ENCODE measurements around the gene COQ2.
"Not testable (repeated sequence)": the region's sequence is repeated elsewhere in the genome, so short reads cannot be mapped to it uniquely, and the experiment has no call there.

COQ2 gene

GRCh38 chr4:83284193-83285054 is at the start of gene COQ2:
COQ2 (minus strand) TSS chr4:83284798; CDS start chr4:83284764, 34 bp downstream.
- DNase-seq: peak; percentile 93

- DNase-seq: no peak
Measured at GRCh38 chr4:83331956-83332355, 47.4 kb upstream of the COQ2 start.

- DNase-seq: no peak
Measured at GRCh38 chr4:83329521-83330110, 45.0 kb upstream of the COQ2 start.

GRCh38 chr4:83328521-83329187 is 44.1 kb upstream of the COQ2 start:
- DNase-seq: no peak

GRCh38 chr4:83326546-83326945 is 41.9 kb upstream of the COQ2 start:
- no peak for DNase-seq

GRCh38 chr4:83325306-83325705 is 40.7 kb upstream of the COQ2 start:
- not testable (repeated sequence) for DNase-seq

- no peak for DNase-seq
Measured at GRCh38 chr4:83323136-83323535, 38.5 kb upstream of the COQ2 start.

GRCh38 chr4:83320548-83320947 is 36.0 kb upstream of the COQ2 start:
- peak; percentile 77 for DNase-seq

- no peak for DNase-seq
Measured at GRCh38 chr4:83318666-83319065, 34.1 kb upstream of the COQ2 start.

- no peak for DNase-seq
Measured at GRCh38 chr4:83317671-83318070, 33.1 kb upstream of the COQ2 start.

- peak; percentile 58 for DNase-seq
Measured at GRCh38 chr4:83316459-83317165, 32.0 kb upstream of the COQ2 start.

- DNase-seq: no peak
Measured at GRCh38 chr4:83315341-83315870, 30.8 kb upstream of the COQ2 start.

GRCh38 chr4:83308672-83309071 is 24.1 kb upstream of the COQ2 start:
- DNase-seq: no peak

GRCh38 chr4:83307920-83308319 is 23.3 kb upstream of the COQ2 start:
- no peak for DNase-seq

- DNase-seq: no peak
Measured at GRCh38 chr4:83305187-83305586, 20.6 kb upstream of the COQ2 start.

- no peak for DNase-seq
Measured at GRCh38 chr4:83297548-83298260, 13.1 kb upstream of the COQ2 start.

GRCh38 chr4:83293305-83294046 is 8.9 kb upstream of the COQ2 start:
- no peak for DNase-seq

GRCh38 chr4:83290059-83290774 is 5.6 kb upstream of the COQ2 start:
- DNase-seq: not testable (repeated sequence)

GRCh38 chr4:83288381-83288780 is 3.8 kb upstream of the COQ2 start:
- not testable (repeated sequence) for DNase-seq

- DNase-seq: peak; percentile 57
Measured at GRCh38 chr4:83285055-83285407, 433 bp upstream of the COQ2 start.

GRCh38 chr4:83283181-83283580 is 1.4 kb downstream of the COQ2 start:
- DNase-seq: no peak

Measured in CD4-positive, alpha-beta T cell treated with Interleukin-15 for 1 hour (primary cell).